ENCODE measurements around the gene ZNF429.
"Not testable (repeated sequence)": the region's sequence is repeated elsewhere in the genome, so short reads cannot be mapped to it uniquely, and the experiment has no call there.

Gene ZNF429

GRCh38 chr19:21513651-21514050 lies 8.2 kb downstream of the ZNF429 start:
- no peak overlapping the region for H3K27ac ChIP-seq (ENCODE audit: low read depth, low read length)
- no peak overlapping the region for H2AFZ ChIP-seq (ENCODE audit: low read depth, low read length, severe bottlenecking)
- H3F3A ChIP-seq (ENCODE audit: insufficient read depth) = no peaks in the 10 kb centered on the region
- no peaks in the 10 kb centered on the region for H4K20me1 ChIP-seq (ENCODE audit: low read depth, low read length)
- H3K79me2 ChIP-seq (ENCODE audit: insufficient read depth, low read length) = peaks cover 44% of the 10 kb centered on the region
- no peak overlapping the region for H3K9ac ChIP-seq (ENCODE audit: low read length)
- H3K36me3 ChIP-seq (ENCODE audit: low read length) = peaks cover 29% of the 10 kb centered on the region
- no peak for TF ChIP-seq CTCF (IDR thresholded peaks at IDR 0.05; ENCODE audit: insufficient read depth, low read length, poor library complexity, severe bottlenecking)
- no peak for TF ChIP-seq EZH2phosphoT487 (conservative IDR thresholded peaks at IDR 0.05; ENCODE audit: low read length)
- H3K9me3 ChIP-seq (ENCODE audit: insufficient read depth, low read length) = peaks cover 11% of the 10 kb centered on the region; the same call in 1 of the 2 replicates
- H3K4me3 ChIP-seq (ENCODE audit: insufficient read depth, low read length, poor library complexity, severe bottlenecking) = no peak overlapping the region
- no peak overlapping the region for H3K4me2 ChIP-seq (ENCODE audit: low read depth, low read length, poor library complexity, severe bottlenecking)
- no peaks in the 10 kb centered on the region for H3K9me2 ChIP-seq (replicated peaks; ENCODE audit: insufficient read depth, low read length)
- no peaks in the 10 kb centered on the region for H3K27me3 ChIP-seq (ENCODE audit: low read length)

GRCh38 chr19:21519488-21519887 lies 14.1 kb downstream of the ZNF429 start:
- Histone ChIP-seq H3K79me2 (ENCODE audit: insufficient read depth, low read length) (peaks cover 34% of the 10 kb centered on the region), H3K27ac (ENCODE audit: low read depth, low read length) (no peak overlapping the region), H3K9me3 (ENCODE audit: insufficient read depth, low read length) (peaks cover 43% of the 10 kb centered on the region), H3K4me2 (ENCODE audit: low read depth, low read length, poor library complexity, severe bottlenecking) (no peak overlapping the region), H2AFZ (ENCODE audit: low read depth, low read length, severe bottlenecking) (no peak overlapping the region), H3F3A (ENCODE audit: insufficient read depth) (no peaks in the 10 kb centered on the region), H3K4me3 (ENCODE audit: insufficient read depth, low read length, poor library complexity, severe bottlenecking) (no peak overlapping the region), H3K9me2 (replicated peaks; ENCODE audit: insufficient read depth, low read length) (no peaks in the 10 kb centered on the region), H3K9ac (ENCODE audit: low read length) (no peak overlapping the region), H3K36me3 (ENCODE audit: low read length) (peaks cover 67% of the 10 kb centered on the region), H4K20me1 (ENCODE audit: low read depth, low read length) (no peaks in the 10 kb centered on the region), H3K27me3 (ENCODE audit: low read length) (no peaks in the 10 kb centered on the region)
- TF ChIP-seq CTCF (IDR thresholded peaks at IDR 0.05; ENCODE audit: insufficient read depth, low read length, poor library complexity, severe bottlenecking) (no peak), EZH2phosphoT487 (conservative IDR thresholded peaks at IDR 0.05; ENCODE audit: low read length) (no peak)

- no peaks in the 10 kb centered on the region for H3F3A ChIP-seq (ENCODE audit: insufficient read depth)
- H3K9me2 ChIP-seq (replicated peaks; ENCODE audit: insufficient read depth, low read length) = no peaks in the 10 kb centered on the region
- H3K4me3 ChIP-seq (ENCODE audit: insufficient read depth, low read length, poor library complexity, severe bottlenecking) = no peak overlapping the region
- no peak overlapping the region for H2AFZ ChIP-seq (ENCODE audit: low read depth, low read length, severe bottlenecking)
- no peaks in the 10 kb centered on the region for H3K79me2 ChIP-seq (ENCODE audit: insufficient read depth, low read length)
- no peaks in the 10 kb centered on the region for H4K20me1 ChIP-seq (ENCODE audit: low read depth, low read length)
- TF ChIP-seq CTCF (IDR thresholded peaks at IDR 0.05; ENCODE audit: insufficient read depth, low read length, poor library complexity, severe bottlenecking) (no peak), EZH2phosphoT487 (conservative IDR thresholded peaks at IDR 0.05; ENCODE audit: low read length) (no peak)
- H3K9me3 ChIP-seq (ENCODE audit: insufficient read depth, low read length) = peaks cover 23% of the 10 kb centered on the region; the same call in 1 of the 2 replicates
- H3K36me3 ChIP-seq (ENCODE audit: low read length) = peaks cover 73% of the 10 kb centered on the region
- no peaks in the 10 kb centered on the region for H3K27me3 ChIP-seq (ENCODE audit: low read length)
- H3K27ac ChIP-seq (ENCODE audit: low read depth, low read length) = no peak overlapping the region
- no peak overlapping the region for H3K9ac ChIP-seq (ENCODE audit: low read length)
- no peak overlapping the region for H3K4me2 ChIP-seq (ENCODE audit: low read depth, low read length, poor library complexity, severe bottlenecking)
Measured at GRCh38 chr19:21532904-21533303, 27.5 kb downstream of the ZNF429 start.

- H3K9me3 ChIP-seq (ENCODE audit: insufficient read depth, low read length) = peaks cover 26% of the 10 kb centered on the region; the same call in 1 of the 2 replicates
- not testable (repeated sequence) for H3K4me2 ChIP-seq (ENCODE audit: low read depth, low read length, poor library complexity, severe bottlenecking); H3F3A ChIP-seq (ENCODE audit: insufficient read depth); H4K20me1 ChIP-seq (ENCODE audit: low read depth, low read length); H3K4me3 ChIP-seq (ENCODE audit: insufficient read depth, low read length, poor library complexity, severe bottlenecking); H3K27me3 ChIP-seq (ENCODE audit: low read length); H3K27ac ChIP-seq (ENCODE audit: low read depth, low read length); H2AFZ ChIP-seq (ENCODE audit: low read depth, low read length, severe bottlenecking); H3K9ac ChIP-seq (ENCODE audit: low read length); H3K79me2 ChIP-seq (ENCODE audit: insufficient read depth, low read length); H3K9me2 ChIP-seq (replicated peaks; ENCODE audit: insufficient read depth, low read length)
- H3K36me3 ChIP-seq (ENCODE audit: low read length) = peaks cover 59% of the 10 kb centered on the region
Measured at GRCh38 chr19:21536741-21537290, 31.4 kb downstream of the ZNF429 start.
